DMS153 (cell line): Measurements from ENCODE around the gene LYPD3.
"Not testable (repeated sequence)": the region's sequence is repeated elsewhere in the genome, so short reads cannot be mapped to it uniquely, and the experiment has no call there.

Experiments used
- DNase-seq: peaks from one replicate; lab custom pipeline; 2025; lab: John Stamatoyannopoulos, UW

LYPD3 gene

DNA sequence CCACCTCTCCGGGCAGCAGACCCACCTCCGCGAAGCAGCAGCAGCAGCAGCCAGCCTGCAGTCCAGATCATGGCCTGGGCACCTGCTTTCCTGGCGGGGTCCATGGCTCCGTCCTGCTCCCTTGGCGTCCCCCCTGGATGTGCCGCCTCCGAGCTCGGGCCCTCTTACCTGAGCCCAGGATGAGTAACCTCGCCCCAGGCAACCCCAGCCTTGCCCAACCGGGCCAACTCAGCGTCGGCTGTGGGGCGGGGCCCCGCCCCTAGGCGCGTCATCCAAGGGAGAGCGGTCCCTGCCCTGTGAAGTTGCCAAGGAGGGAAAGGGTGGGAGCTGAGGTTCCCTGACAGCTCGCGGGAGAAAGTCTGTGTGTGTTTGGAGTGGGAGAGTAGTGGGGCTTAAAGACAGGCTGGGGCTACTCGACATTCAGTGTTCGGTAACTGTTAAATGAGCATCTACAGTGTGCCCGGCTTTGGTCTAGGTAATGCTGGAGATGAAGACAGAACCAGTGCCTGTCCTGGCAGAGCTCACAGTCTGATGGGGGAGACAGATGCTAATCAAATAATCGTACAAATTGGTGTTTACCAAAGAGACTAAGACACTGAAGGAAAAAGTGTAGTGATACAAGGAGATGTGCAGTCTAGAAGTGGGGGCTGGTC lies at the start of gene LYPD3:
Gene LYPD3, minus strand, starts transcription at position 141 of the 653 bp plus-strand sequence. Its CDS starts 37 bp downstream, at position 104.
- DNase-seq = no peak

DNA sequence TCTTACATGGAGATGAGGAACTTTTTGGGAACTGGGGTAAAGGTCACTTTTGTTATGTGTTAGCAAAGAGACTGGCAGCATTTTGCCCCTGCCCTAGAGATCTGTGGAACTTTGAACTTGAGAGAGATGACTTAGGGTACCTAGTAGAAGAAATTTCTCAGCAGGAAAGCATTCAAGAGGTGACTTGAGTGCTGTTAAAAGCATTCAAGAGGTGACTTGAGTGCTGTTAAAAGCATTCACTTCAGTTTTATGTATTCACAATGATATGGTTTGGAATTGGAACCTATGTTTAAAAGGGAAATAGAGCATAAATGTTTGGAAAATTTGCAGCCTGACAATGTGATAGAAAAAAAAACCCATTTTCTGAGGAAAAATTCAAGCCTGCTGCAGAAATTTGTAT lies 47.0 kb upstream of the LYPD3 start:
- DNase-seq = not testable (repeated sequence)

DNA sequence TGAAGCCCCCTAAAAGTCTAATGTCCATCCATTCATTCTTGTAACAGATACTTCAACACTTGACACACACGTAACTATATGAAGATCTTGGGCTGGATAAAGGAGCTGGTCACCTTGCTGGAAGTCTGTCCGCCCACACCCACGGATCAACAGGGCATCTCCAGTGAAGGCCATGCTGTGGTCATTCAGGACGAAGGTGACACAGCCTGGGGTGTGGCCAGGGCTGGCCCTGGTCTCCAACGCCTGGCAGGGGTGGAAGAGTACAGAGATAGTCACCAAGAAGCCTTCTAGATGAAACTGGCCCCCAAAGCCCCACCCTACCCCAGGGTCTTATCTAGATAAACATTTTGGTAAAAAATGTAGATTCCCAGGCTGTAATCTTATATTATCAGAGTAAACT lies 45.9 kb upstream of the LYPD3 start:
- DNase-seq = no peak

DNA sequence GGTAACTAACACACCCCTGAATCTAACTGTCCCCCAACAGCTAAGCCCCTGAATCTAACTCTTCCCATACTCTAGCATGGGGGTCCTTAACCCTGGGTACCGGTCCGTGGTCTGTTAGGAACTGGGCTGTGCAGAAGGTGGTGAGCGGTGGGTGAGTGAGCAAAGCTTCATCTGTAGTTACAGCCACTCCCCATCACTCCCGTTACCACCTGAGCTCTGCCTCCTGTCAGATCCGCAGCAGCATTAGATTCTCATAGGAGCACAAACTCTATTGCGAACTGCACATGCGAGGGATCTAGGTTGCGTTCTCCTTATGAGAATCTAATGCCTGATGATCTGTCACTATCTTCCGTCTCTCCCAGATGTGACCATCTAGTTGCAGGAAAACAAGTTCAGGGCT lies 45.3 kb upstream of the LYPD3 start:
- no peak for DNase-seq

DNA sequence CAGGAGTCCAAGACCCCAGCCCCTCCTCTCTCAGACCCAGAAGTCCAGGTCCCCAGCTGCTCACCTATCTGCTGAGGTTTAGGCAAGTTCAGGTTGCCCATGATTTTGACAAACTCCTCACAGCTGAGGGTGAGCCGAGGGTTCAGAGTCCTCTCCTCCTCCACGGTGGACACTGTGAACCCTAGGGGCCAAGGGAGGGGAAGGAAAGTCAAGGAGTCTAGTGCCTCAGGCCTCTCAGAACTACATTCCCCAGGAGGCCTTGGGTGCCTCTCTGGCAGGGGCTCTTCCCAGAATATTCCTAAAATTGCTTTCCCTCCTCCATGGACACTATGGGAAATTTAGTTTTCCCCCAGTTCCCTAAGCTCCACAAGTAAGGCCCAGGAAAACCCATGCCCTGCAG lies 42.5 kb upstream of the LYPD3 start:
- DNase-seq = no peak

DNA sequence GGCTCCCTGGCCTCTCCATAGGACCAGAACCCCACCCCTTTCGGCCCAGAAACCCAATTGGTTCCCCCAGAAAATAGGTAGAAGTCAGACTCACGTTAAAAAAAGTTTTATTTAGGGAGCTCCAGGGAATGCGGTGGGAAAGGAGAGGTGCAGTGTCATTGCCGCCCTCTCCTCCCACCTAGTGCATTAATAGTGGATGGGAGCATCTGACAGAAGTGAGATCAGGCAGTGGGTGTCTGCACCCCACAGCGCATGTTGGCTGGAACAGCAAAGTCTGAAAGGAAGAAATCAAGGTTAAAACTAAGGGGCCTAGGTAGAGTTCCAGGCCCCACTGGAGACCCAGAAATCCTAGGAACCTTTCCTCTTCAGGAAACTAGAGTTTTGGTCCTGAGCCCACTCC lies 41.2 kb upstream of the LYPD3 start:
- no peak for DNase-seq

DNA sequence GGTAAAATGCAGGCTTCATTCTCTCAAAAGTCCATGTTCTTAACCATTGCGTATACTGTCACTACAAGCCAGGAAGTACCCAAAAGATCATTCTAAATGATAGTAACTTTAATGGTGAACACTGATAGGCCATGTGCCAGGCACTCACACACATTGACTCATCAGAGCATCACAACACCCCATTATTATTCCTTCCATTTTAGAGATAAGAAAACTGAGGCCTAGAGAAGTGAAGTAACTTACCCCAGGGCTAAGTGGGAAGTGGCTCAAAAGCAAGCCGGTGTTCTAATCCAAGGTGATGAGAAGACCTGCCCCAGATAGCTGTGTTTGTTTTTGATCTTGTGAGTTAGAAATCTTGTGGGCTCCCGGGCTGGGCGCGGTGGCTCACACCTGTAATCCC lies 40.5 kb upstream of the LYPD3 start:
- DNase-seq = no peak

DNA sequence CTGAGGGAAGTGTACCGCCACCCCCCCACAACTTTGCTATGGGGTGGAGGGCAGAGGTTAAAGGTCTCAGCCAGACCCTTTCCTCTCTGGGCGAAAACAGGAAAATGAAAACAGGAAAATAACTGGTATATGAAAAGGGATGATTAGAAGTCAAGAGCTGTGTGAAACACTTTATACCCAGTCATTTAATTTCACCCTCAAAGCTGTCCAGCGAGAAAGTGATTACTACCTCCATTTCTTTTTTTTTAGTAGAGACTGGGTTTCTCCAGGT lies 39.7 kb upstream of the LYPD3 start:
- no peak for DNase-seq

DNA sequence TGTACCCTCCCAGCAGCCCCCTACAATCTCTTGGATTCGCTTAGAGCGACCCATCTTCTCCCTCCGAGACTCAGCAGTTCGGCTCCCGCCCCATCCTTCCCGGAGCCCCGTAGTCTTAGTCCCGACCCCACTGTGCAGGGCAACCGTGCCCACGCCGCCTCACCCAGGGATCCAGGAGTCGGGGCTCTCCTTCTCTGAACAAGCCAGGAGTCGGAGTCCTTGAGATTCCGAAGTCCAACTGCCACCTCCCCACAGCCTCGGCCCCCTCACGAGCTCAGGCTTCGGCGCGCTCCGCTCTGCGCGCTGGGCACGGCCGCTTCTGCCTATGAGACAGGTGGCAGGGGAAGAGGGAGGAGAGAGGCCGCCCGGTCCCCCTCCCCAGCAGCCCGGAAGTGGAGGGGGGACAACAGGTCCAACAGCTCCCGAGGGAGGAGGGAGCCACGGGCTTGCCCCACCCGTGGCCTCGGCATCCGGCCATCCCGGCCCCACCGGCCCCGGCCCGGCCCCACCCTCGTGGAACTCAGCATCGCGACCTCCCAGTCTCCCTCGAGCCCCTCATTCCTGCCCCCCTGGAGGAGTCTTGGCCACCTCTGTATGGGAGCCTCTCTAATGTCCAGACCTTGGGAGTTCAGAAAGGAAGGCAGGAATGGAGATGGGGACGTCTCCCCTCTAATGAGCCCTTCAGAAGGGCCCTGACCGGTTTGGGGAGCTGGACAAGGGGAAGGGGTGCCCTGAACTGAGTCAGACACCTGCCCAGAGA lies 39.2 kb upstream of the LYPD3 start, which contains the start of gene PHLDB3:
Gene PHLDB3, minus strand, starts transcription at position 321 of the 760 bp plus-strand sequence. CDS start 628 bp downstream, outside the sequence.
- peak; percentile 46 for DNase-seq

DNA sequence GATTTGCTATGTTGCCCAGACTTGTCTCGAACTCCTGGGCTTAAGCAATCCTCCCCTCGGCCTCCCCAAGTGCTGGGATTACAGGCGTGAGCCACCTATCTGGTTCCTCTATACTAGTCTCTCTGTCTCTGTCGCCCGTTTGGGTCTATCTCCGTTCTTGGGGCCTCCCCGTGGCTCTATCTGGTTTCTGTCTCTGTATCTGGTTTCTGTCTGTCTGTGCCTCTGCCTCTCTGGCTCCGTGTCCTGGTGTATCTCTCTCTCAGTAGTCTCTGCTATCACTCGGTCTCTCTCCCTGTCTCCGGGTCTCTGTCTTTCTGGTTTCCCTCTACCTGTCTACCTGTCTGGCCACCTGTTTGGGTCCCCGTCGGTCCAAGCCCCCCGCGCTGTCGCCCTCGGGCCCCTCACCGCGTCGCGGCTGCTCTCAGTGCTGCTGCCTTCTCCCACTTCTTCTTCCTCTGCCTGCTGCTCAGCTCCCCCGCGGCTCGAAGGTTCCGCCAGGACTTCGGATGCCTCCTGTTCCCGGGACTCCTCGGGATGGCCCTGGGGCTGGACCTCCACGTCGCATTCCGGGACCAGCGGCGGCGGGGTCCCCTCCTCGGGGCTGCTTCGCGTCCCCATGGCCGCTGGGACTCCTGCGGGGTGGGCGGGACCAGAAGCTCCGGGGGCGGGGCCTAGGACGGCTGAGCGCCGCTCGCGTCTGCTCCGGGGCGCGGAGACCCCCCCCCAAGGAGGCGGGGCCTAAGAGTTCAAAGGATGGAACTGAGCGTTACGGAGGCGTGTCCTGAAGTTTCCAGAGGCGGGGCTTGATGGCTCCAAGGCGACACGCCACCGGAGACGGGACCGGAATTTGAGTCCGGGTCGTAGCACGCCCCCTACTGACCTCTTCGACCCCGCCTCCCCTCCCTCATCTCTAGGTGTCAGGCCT lies 38.4 kb upstream of the LYPD3 start:
- DNase-seq = peak; percentile 90

DNA sequence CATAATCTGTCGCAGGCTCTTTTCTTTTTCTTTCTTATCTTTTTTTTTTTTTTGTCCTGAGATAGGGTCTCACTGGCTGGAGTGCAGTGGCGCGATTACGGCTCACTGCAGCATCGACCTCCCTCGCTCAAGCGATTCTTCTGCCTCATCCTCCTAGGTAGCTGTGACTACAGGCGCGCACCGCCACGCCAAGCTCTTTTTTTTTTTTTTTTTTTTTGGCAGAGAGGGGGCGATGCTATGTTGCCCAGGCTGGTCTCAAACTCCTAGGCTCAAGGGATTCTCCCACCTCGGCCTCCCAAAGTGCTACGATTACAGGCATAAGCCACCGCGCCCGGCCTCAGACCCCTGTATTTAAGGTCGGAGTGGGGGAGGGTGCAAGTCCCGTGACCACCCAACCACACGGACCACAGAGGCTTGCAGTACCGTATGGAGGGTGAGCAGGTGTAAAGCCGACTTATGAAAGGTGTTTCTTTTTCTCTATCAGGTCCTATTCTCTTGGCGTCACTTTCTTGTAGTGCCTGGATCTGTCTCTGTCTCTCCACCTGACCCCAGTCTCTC lies 37.1 kb upstream of the LYPD3 start:
- DNase-seq = no peak

DNA sequence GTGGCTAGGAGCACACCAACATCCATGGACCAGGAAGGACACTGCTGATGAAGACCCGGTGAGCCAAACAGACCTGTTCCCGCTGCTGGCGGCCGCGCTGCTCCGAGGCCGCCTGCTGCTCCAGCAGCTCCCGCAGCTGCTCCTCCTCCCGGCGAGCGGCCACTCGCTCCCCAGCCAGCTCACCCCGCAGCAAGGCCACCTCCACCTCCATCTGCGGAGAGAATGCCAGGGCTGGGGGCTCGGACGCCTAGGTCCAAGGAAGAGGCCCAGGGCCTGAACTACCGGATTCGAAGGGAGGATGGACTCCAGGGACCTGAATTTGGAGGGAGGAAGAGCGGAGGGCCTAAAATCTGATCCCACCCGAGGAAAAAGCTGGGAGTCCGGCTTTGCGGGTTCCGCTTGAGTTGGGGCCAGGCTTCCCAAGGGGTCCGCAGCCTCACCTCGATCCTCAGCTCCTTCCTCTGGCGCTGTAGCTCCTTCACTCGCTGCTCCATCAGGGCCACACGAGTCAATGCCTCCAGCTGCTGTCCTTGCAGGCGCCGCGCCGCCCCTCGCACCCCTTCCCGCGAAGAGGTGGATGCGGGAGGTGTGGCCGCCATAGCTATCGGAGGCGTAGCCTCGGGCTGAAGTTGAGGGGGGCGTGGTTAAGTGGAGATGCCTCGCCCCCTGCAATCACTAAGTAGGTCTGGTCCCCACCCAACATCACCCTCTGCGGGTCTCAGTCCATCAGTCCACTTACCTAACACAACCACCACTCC lies 36.4 kb upstream of the LYPD3 start:
- no peak for DNase-seq

DNA sequence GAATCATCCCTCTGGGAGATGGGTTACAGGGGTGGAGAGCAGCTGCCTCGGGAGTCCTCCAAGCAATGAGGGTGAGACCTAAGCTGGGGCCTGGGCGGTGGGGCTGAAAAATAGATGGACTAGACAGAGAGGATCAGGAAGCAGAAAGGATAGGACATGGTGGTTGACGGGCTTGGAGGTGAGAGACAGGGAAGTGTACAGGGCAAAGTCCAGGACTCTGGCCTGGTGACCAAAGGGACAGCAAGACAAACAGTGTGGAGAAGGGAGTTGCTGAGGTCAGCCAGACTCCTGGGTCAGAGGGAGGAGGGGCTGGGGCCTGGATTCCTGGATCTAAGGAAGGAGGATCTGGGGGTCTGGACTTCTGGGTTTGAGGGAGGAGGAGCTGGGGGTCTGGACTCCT lies 33.6 kb upstream of the LYPD3 start:
- no peak for DNase-seq

DNA sequence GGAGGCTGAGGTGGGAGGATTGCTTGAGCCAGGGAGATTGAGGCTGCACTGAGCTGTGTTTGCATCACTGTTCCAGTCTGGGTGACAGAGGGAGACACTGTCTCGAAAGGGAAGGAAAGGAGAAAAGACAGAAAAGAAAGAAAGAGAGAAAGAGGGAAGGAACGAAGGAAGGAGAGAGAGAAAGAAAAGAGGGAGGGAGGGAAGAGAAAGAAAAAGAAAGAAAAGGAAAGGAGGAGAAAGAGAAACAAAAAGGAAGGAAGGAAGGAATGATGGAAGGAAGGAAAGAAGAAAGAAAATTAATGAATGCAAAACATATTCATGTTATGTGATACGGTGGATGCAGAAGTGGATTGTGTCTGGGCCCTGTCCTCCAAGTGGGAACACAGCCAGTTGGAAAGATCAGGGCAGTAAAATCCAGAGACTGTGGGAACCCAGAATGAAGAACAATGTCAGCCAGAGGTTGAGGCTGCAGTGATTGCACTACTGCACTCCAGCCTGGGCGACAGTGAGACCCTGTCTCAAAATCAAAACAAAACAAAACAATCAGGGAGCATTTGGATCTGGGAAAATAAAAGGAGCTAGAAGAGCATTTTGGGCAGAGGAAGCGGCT lies 32.9 kb upstream of the LYPD3 start:
- no peak for DNase-seq

DNA sequence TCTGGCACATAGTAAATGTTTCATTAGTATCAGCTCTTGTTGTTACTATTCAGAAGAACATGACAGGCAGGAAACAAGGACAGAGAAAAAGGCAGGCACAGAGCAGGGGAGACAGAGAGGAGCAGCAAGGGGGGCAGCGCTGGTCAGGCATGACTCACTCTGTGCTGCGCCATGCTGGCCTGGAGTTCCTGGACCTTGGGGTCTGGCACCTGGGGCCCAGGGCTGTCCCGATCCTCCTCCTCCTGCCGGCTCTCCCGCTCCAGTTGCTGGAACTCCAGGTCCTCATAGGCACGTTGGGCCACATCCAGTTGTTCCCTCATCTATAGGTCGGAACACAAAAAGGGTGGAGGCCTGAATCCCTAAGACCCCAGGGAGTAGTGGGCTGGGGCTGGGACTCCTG lies 31.6 kb upstream of the LYPD3 start:
- DNase-seq = no peak

DNA sequence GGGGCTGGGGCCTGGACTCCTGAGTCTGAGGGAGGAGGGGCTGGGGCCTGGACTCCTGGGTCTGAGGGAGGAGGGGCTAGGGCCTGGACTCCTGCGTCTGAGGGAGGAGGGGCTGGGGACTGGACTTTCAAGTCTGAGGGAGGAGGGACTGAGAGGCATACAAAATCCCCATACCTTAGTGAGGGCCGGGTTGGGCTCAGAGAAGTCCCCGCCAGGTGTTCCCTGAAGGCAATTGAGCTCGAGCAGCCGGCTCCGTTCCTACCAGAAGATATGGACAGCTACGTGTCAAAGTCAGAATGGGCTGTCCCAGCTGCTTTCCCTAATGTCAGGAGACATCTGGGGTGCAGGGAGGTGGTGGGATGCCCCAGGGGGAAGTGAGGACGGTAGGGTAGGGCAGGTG lies 29.7 kb upstream of the LYPD3 start:
- DNase-seq = no peak

DNA sequence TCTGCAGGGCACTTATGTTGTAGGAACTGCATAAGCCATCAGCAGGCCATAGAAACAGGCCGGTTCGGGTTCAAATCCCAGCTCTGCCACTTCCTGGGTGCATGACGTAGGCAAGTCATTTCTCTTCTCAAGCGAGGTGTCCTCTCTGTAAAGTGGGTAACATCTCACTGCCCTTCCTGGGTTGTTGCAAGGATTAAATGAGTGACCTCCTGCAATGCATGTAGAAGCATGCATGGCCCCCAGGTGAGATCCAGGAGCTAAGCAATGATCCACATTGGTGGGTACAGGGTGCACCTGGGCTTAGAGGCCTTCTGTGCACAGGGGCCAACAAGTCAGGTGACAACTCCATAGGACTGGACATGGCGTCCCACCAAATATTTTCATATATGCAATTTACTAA lies 25.4 kb upstream of the LYPD3 start:
- DNase-seq = no peak

DNA sequence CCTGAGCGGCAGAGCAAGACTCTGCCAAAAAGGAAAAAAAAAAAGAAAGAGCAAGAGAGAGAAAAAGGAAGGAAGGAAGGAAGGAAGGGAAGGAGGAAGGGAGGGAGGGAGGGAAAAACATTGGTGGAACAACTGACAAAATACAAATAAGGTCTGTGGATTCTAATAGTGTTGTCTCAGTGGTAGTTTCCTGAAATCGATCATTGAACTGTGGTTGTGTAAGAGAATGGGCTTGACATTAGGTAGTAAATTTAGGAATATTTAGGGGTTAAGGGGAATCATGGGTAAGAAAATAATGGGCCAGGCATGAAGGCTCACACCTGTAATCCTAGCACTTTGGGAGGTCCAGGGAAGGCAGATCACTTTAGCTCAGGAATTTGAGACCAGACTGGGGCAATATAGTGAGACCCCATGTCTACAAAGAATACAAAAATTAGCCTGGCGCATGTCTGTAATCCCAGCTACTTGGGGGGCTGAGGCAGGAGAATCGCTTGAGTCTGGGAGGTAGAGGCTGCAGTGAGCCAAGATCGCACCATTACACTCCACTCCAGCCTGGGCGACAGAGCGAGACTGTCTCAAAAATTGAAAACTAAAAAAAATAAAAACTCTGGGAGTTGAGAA lies 24.7 kb upstream of the LYPD3 start:
- no peak for DNase-seq

DNA sequence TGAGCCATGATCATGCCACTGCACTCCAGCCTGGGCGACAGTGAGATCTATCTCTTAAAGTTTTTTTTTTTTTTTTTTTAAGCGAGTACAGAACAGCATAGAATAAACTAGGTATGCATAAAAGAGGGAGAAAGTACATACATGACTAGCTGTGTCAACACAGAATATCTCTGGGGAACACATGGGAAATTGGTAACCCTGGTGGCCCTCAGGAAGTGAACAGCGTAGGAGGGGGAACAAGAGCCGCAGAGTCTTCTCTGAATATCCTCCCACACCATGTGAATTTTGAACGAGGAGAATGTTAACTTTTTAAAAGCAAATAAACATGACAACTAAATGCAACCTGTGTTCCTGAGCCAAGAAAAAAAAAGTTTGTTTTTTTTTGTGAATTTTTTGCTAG lies 23.9 kb upstream of the LYPD3 start:
- no peak for DNase-seq

DNA sequence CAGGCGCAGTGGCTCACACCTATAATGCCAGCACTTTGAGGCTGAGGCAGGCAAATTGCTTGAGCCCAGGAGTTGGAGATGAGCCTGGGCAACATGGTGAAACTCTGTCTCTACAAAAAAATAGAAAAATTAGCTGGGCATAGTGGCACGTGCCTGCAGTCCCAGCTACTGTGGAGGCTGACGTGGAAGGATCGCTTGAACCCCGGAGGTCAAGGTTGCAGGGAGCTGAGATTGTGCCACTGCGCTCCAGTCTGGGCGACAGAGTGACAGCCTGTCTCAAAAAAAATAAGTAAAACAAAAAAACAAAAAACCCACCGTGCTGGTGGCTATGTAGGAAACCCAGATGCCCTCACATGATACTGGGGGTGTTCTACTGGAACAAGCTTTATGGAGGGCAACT lies 22.8 kb upstream of the LYPD3 start:
- no peak for DNase-seq

DNA sequence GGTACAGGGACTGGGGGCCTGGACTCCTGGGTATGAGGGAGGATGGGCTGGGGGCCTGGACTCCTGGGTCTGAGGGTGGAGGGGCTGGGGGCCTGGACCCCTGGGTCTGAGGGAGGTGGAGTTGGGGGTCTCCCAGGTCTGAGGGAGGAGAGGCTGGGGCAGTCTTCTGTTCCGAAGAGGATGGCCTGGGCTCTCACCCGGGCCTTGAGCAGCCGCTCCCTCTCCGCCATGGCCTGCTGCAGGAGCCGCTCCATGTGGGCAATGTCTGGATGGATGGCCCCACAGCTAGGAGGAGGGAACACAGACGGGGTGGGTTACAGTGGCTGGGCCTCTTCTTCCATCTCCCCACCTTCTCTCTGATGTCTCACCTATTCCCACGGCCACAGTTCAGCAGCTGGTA lies 21.0 kb upstream of the LYPD3 start:
- DNase-seq = no peak
